H1 (cell line): ENCODE data around the gene PCBP1. TPM values are rescaled to one million over a fixed set of nuclear protein-coding genes. Genes with fewer than 3 reads are reported as not detected.
A peak's percentile ranks its signal among the peaks of the same experiment; 100 is the strongest.

ENCODE experiments used
- CTCF ChIA-PET: fragments of 300-600 bp; sonication (Branson Sonifier 250); formaldehyde crosslinking; loops from one replicate; lab custom pipeline; 2021; ENCODE audit not compliant: partially characterized antibody; lab: Charles Lee
- POLR2A ChIA-PET: fragments of 300-600 bp; sonication (Branson Sonifier 250); formaldehyde crosslinking; loops from one replicate; lab custom pipeline; 2021; ENCODE audit warnings: inconsistent platforms; ENCODE audit not compliant: partially characterized antibody; lab: Charles Lee
- DNase-seq, 2 experiments: peaks; one replicate each; pipeline versions ENCODE4 v3.0.0 to v3.0.0-alpha.2; 2010 to 2022; ENCODE audit warnings: low spot score in 2 of 2, low read depth in 1 of 2, mixed read lengths in 1 of 2
- FAIRE-seq: peaks from 2 replicates; lab custom pipeline; 2011; peaks lifted over from hg19 to GRCh38; lab: Jason Lieb, UNC
- H2AFZ ChIP-seq: 2 replicates; pipeline ENCODE4 v1.8.1; 2012; ENCODE audit warnings: low read length, inconsistent platforms
- H2AK5ac ChIP-seq: 2 replicates; pipeline ENCODE4 v1.6.1; 2013; ENCODE audit warnings: low read depth, low read length
- H2BK120ac ChIP-seq: replicated peaks from 2 replicates; pipeline ENCODE3; 2013; ENCODE audit warnings: low read depth, low read length, inconsistent platforms
- H2BK12ac ChIP-seq: 2 replicates; pipeline ENCODE4 v1.6.1; 2013; ENCODE audit warnings: low read depth, low read length
- H2BK15ac ChIP-seq: 2 replicates; pipeline ENCODE4 v1.6.1; 2013; ENCODE audit warnings: low read length
- H2BK20ac ChIP-seq: 2 replicates; pipeline ENCODE4 v1.6.1; 2013; ENCODE audit warnings: low read length
- H2BK5ac ChIP-seq: 2 replicates; pipeline ENCODE4 v1.6.1; 2013; ENCODE audit warnings: low read depth, low read length
- H3K14ac ChIP-seq: 2 replicates; pipeline ENCODE4 v1.6.1; 2013; ENCODE audit warnings: inconsistent platforms; ENCODE audit not compliant: insufficient read length
- H3K18ac ChIP-seq: 2 replicates; pipeline ENCODE4 v1.6.1; 2013; ENCODE audit warnings: low read length; ENCODE audit errors: extremely low read depth
- H3K23ac ChIP-seq: 2 replicates; pipeline ENCODE4 v1.6.1; 2013; ENCODE audit warnings: inconsistent platforms; ENCODE audit not compliant: insufficient read length
- H3K23me2 ChIP-seq: 2 replicates; pipeline ENCODE4 v1.6.1; 2013; ENCODE audit warnings: low read depth, low read length
- H3K27ac ChIP-seq: 2 replicates; pipeline ENCODE4 v1.6.1; 2011; ENCODE audit warnings: low read depth, low read length, inconsistent platforms
- H3K27me3 ChIP-seq, 4 experiments: replicated peaks in 1 of 4; 1 replicate in 1 of 4; 2 replicates in 3 of 4; pipeline versions ENCODE4 v1.6.1 to v1.8.1; 2011 to 2013; ENCODE audit warnings: low read length in 3 of 4, mild to moderate bottlenecking in 3 of 4, inconsistent platforms in 2 of 4, mixed read lengths in 2 of 4, moderate library complexity in 1 of 4; ENCODE audit not compliant: control insufficient read depth in 3 of 4, insufficient read depth in 3 of 4; ENCODE audit errors: extremely low read depth in 1 of 4
- H3K36me3 ChIP-seq, 4 experiments: 2 replicates each; pipeline versions ENCODE4 v1.6.1 to v1.8.1; 2011 to 2013; ENCODE audit warnings: mild to moderate bottlenecking in 4 of 4, low read length in 3 of 4, moderate library complexity in 2 of 4, control low read depth in 1 of 4, inconsistent platforms in 1 of 4; ENCODE audit not compliant: insufficient read depth in 4 of 4, control insufficient read depth in 2 of 4
- H3K4ac ChIP-seq: replicated peaks from 2 replicates; pipeline ENCODE3; 2013; ENCODE audit warnings: low read length, low read depth, mixed read lengths, inconsistent platforms; ENCODE audit not compliant: insufficient read length
- H3K4me1 ChIP-seq, 4 experiments: replicated peaks in 1 of 4; 1 replicate in 1 of 4; 2 replicates in 3 of 4; pipeline versions ENCODE4 v1.6.1 to v1.8.1; 2011 to 2013; ENCODE audit warnings: low read length in 3 of 4, inconsistent platforms in 2 of 4, mixed read lengths in 1 of 4; ENCODE audit not compliant: insufficient read depth in 4 of 4, control insufficient read depth in 3 of 4
- H3K4me2 ChIP-seq, 2 experiments: 2 replicates each; pipeline versions ENCODE4 v1.6.1 to v1.8.1; 2011 to 2013; ENCODE audit warnings: low read depth in 2 of 2, low read length in 2 of 2, control low read depth in 1 of 2, inconsistent platforms in 1 of 2, mild to moderate bottlenecking in 1 of 2; ENCODE audit not compliant: insufficient read depth in 1 of 2
- H3K4me3 ChIP-seq, 4 experiments: fragments of 200-600, 300-600 bp in 1 of 4; sonication (generic), shearing (Covaris generic), sonication (Bioruptor Twin) in 1 of 4; 2 replicates each; pipeline versions ENCODE4 v1.5.1 to v1.8.1; 2011 to 2016; ENCODE audit warnings: low read length in 4 of 4, low read depth in 3 of 4, control low read depth in 2 of 4, inconsistent platforms in 2 of 4, mild to moderate bottlenecking in 2 of 4, mixed read lengths in 1 of 4, moderate library complexity in 1 of 4; ENCODE audit not compliant: insufficient read depth in 2 of 4; ENCODE audit errors: extremely low read depth in 1 of 4
- H3K56ac ChIP-seq: replicated peaks from 2 replicates; pipeline ENCODE3; 2013; ENCODE audit warnings: low read depth, mild to moderate bottlenecking, mixed read lengths, low read length, inconsistent platforms; ENCODE audit not compliant: insufficient read length
- H3K79me1 ChIP-seq: 2 replicates; pipeline ENCODE4 v1.6.1; 2013; ENCODE audit warnings: low read depth, low read length, control low read depth
- H3K79me2 ChIP-seq, 2 experiments: 2 replicates each; pipeline versions ENCODE4 v1.6.1 to v1.8.1; 2012 to 2013; ENCODE audit warnings: low read length in 2 of 2, mild to moderate bottlenecking in 2 of 2, inconsistent platforms in 1 of 2; ENCODE audit not compliant: insufficient read depth in 2 of 2, control insufficient read depth in 1 of 2
- H3K9ac ChIP-seq, 4 experiments: replicated peaks in 1 of 4; 1 replicate in 1 of 4; 2 replicates in 3 of 4; pipeline versions ENCODE4 v1.6.1 to v1.8.1; 2011 to 2013; ENCODE audit warnings: low read depth in 3 of 4, low read length in 3 of 4, control low read depth in 2 of 4, mild to moderate bottlenecking in 2 of 4, moderate library complexity in 2 of 4, inconsistent platforms in 1 of 4; ENCODE audit errors: extremely low read depth in 1 of 4
- H3K9me3 ChIP-seq, 2 experiments: 2 replicates each; pipeline versions ENCODE4 v1.6.1 to v1.8.1; 2012 to 2013; ENCODE audit warnings: mild to moderate bottlenecking in 2 of 2, moderate library complexity in 2 of 2, control low read depth in 1 of 2, inconsistent platforms in 1 of 2, low read depth in 1 of 2, low read length in 1 of 2, mixed read lengths in 1 of 2; ENCODE audit not compliant: insufficient read depth in 2 of 2
- H4K20me1 ChIP-seq, 2 experiments: replicated peaks in 1 of 2; 2 replicates each; pipeline versions ENCODE3 to v1.8.1; 2011 to 2013; ENCODE audit warnings: inconsistent platforms in 2 of 2, low read length in 2 of 2, mild to moderate bottlenecking in 1 of 2; ENCODE audit not compliant: insufficient read depth in 2 of 2, control insufficient read depth in 1 of 2
- H4K5ac ChIP-seq: 2 replicates; pipeline ENCODE4 v1.6.1; 2013; ENCODE audit warnings: low read length, low read depth, mixed read lengths, inconsistent platforms; ENCODE audit not compliant: insufficient read length
- H4K8ac ChIP-seq: 2 replicates; pipeline ENCODE4 v1.8.0; 2013; ENCODE audit warnings: mild to moderate bottlenecking, moderate library complexity, low read length, inconsistent platforms; ENCODE audit not compliant: insufficient read depth; ENCODE audit errors: extremely low read depth
- H4K91ac ChIP-seq: replicated peaks from 2 replicates; pipeline ENCODE3; 2013; ENCODE audit warnings: low read length, mixed read lengths, inconsistent platforms; ENCODE audit not compliant: insufficient read length
- EGR1 ChIP-seq: IDR thresholded peaks from 2 replicates; pipeline ENCODE4 v1.6.1; 2011; ENCODE audit warnings: low read depth, low read length, borderline replicate concordance
- HDAC6 ChIP-seq: IDR thresholded peaks from one replicate; pipeline ENCODE4 v1.7.1; 2012; ENCODE audit warnings: low read depth, mild to moderate bottlenecking, inconsistent platforms, low read length, moderate library complexity
- NANOG ChIP-seq: IDR thresholded peaks from 2 replicates; pipeline ENCODE4 v1.6.1; 2011; ENCODE audit warnings: low read length, low read depth, mild to moderate bottlenecking, inconsistent platforms; ENCODE audit not compliant: insufficient read depth, poor library complexity, severe bottlenecking
- PHF8 ChIP-seq: fragments of 200-600 bp; sonication (generic); conservative IDR thresholded peaks from 2 replicates; pipeline ENCODE4 v1.7.1; 2012; ENCODE audit warnings: low read depth, mild to moderate bottlenecking, inconsistent platforms, low read length, moderate library complexity
- POU5F1 ChIP-seq: IDR thresholded peaks from 2 replicates; pipeline ENCODE4 v1.6.1; 2011; ENCODE audit warnings: low read depth, mild to moderate bottlenecking, low read length, moderate library complexity
- TAF7 ChIP-seq: optimal IDR thresholded peaks from 2 replicates; pipeline ENCODE3; 2011; ENCODE audit warnings: low read depth, mild to moderate bottlenecking, inconsistent platforms, low read length, moderate library complexity, borderline replicate concordance
- ZNF274 ChIP-seq: IDR thresholded peaks from 2 replicates; pipeline ENCODE4 v1.7.0; 2012; ENCODE audit warnings: low read length, borderline replicate concordance; ENCODE audit errors: extremely low read depth
- WGBS, 2 experiments: shearing (Covaris generic) in 1 of 2; methylation state at CpG; one replicate each; pipeline versions ENCODE4 v1.1.6 to v1.1.7; 2013 to 2015; ENCODE audit warnings: low lambda C conversion rate in 2 of 2, mixed read lengths in 2 of 2, inconsistent platforms in 1 of 2, low coverage in 1 of 2, missing lambda C conversion rate in 1 of 2; ENCODE audit not compliant: insufficient replicate concordance in 2 of 2, insufficient coverage in 1 of 2, insufficient read length in 1 of 2; ENCODE audit errors: extremely low coverage in 1 of 2, missing lambda C conversion rate in 1 of 2; 5-methylcytosine and 5-hydroxymethylcytosine counted together
- polyA plus RNA-seq, 7 experiments: library from polyadenylated mRNA; depleted of rRNA in 3 of 7; stranded (reverse) in 5 of 7; unstranded in 2 of 7; fragments of >200 nt in 5 of 7; fragments of 200-250 nt in 2 of 7; gene quantifications; 1 replicate in 5 of 7; 2 replicates in 1 of 7; 4 replicates in 1 of 7; pipeline versions ENCODE4 v1.2.1 to v1.2.3, GENCODE V29; 2011 to 2013; ENCODE audit warnings: missing spikeins in 2 of 7, mixed read lengths in 2 of 7
- total RNA-seq: library from RNA; stranded (reverse); fragmentation: NEBNext Ultra II Directional; extraction: Animal tissue kit (Norgen Biotek cat#: 25700); gene quantifications from 2 replicates; pipeline ENCODE4 v1.2.1, GENCODE V29; 2021
- TF ChIP-seq, protein P1 (sequence below): IDR thresholded peaks from 2 replicates; pipeline ENCODE4 v1.6.1; 2012; ENCODE audit warnings: low read length, inconsistent platforms

The PCBP1 gene
- total and polyA plus RNA-seq, 2 of the 8 experiments (the other 6 are each of a cell fraction or from before 2014, with no cell fraction given) = 279 to 493 TPM

DNA sequence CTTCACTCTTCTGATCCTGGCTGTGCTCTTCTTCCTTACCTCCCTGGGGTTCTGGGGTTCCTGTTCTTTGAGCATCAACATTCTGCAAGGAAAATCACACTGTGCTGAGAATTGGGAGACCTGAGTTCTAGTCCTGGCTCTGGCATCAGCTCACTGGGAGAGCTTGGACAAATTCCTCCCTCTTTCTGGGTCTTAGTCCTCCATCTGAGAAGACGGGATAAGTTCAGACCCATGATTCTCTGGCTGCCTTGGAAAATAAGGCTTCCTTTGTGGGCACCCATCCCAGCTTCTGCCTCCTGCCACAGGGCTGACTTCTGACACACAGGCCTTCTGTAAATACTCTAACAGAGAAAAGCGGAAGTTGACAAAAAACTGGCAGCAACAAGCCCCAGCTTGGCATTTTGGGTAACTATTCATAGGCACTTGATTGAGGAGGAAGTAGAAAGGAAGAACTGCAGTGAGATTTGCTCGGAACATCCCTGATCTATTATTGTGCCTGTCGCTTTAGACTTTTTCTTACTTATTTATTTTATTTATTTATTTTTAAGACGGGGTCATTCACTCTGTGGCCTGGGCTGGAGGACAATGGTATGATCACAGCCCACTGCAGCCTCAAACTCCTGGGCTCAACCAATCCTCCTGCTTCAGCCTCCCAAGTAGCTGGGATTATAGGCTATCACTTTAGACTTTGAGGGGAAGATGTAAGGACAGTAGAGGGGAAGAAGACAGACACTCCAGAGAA lies 7.9 kb downstream of the PCBP1 start:
- Histone ChIP-seq H3K4me3 (no peak overlapping the region), H3K27me3 (no peaks in the 10 kb centered on the region), H3K79me2 (0 out of 4 replicates have a peak, but pooled peaks cover 0 to under 1% of the 10 kb centered on the region in 2 experiments), H2BK12ac (no peak overlapping the region; the same call in 1 of the 2 replicates), H2AK5ac (no peak overlapping the region), H2BK5ac (no peak overlapping the region), H3K14ac (no peak overlapping the region), H3K4me2 (no peak overlapping the region), H2BK120ac (no peak overlapping the region), H3K4me1 (peaks cover 0 to 3% (median under 1%) of the 10 kb centered on the region in 4 experiments; a peak in 3 of 7 replicates), H3K27ac (no peak overlapping the region), H3K36me3 (no peaks in the 10 kb centered on the region), H3K18ac (no peak overlapping the region), H3K23ac (no peak overlapping the region), H4K91ac (no peak overlapping the region), H4K8ac (no peak overlapping the region), H3K9ac (no peak overlapping the region), H3K4ac (no peak overlapping the region), H2AFZ (no peak overlapping the region), H2BK20ac (no peak overlapping the region), H4K5ac (no peak overlapping the region), H3K9me3 (no peaks in the 10 kb centered on the region), H3K23me2 (no peaks in the 10 kb centered on the region), H2BK15ac (0 out of 2 replicates have a peak overlapping the region, but pooled peaks have one; percentile 40), H3K79me1 (no peaks in the 10 kb centered on the region), H4K20me1 (no peaks in the 10 kb centered on the region), H3K56ac (no peak overlapping the region)
- FAIRE-seq = no peak
- no peak for DNase-seq
- 94% methylated on average over 5 of the region's 5 CpGs; no CpG with 5 or more reads in 1 of the 2 experiments for WGBS, 2 experiments
- POLR2A ChIA-PET = interaction anchor here (0.9 to 32.2 kb wide), 3 partner anchors 10 to 155 kb away, joined by 4 to 1553 read pairs (median 19); no protein-coding TSS in a partner anchor
- CTCF ChIA-PET = interaction anchor here (1.0 to 3.0 kb wide), 3 partner anchors 13 to 30 kb away, joined by 3 to 11 read pairs (median 5); no protein-coding TSS in a partner anchor
- TF ChIP-seq NANOG (no peak), PHF8 (no peak), POU5F1 (no peak), TAF7 (no peak), EGR1 (no peak), HDAC6 (no peak), ZNF274 (no peak)
- TF ChIP-seq, protein P1, sequence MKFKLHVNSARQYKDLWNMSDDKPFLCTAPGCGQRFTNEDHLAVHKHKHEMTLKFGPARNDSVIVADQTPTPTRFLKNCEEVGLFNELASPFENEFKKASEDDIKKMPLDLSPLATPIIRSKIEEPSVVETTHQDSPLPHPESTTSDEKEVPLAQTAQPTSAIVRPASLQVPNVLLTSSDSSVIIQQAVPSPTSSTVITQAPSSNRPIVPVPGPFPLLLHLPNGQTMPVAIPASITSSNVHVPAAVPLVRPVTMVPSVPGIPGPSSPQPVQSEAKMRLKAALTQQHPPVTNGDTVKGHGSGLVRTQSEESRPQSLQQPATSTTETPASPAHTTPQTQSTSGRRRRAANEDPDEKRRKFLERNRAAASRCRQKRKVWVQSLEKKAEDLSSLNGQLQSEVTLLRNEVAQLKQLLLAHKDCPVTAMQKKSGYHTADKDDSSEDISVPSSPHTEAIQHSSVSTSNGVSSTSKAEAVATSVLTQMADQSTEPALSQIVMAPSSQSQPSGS = no peak
